Measurements from ENCODE around the gene NCEH1. TPM values are rescaled to one million over a fixed set of nuclear protein-coding genes. Genes with fewer than 3 reads are reported as not detected.
"Not testable (repeated sequence)": the region's sequence is repeated elsewhere in the genome, so short reads cannot be mapped to it uniquely, and the experiment has no call there.

Gene NCEH1
- total and polyA plus RNA-seq, 2 of the 13 experiments (the other 11 are each of a cell fraction or from before 2014, with no cell fraction given) = 12.9 to 21.4 TPM

GRCh38 chr3:172594900-172595663 lies 115.8 kb downstream of the NCEH1 start:
- H4K20me1 ChIP-seq (ENCODE audit: insufficient read depth, low read length); H2AFZ ChIP-seq (ENCODE audit: low read length); H3K9me3 ChIP-seq (ENCODE audit: low read length); FAIRE-seq; BruUV-seq (replicated peaks); intact Hi-C loops (cut with micrococcal nuclease; ENCODE audit: unreplicated experiment); H3K27me3 ChIP-seq (ENCODE audit: control insufficient read depth in 1 of 2, insufficient read depth in 2 of 2, low read length in 2 of 2); ATAC-seq; H3K36me3 ChIP-seq (replicated peaks in 1 of 2; ENCODE audit: control insufficient read depth in 1 of 2, insufficient read depth in 2 of 2, low read length in 2 of 2); DNase-seq (ENCODE audit: low spot score); H3K79me2 ChIP-seq (ENCODE audit: insufficient read depth, low read length); TF ChIP-seq CREB1 (IDR thresholded peaks at IDR 0.05): not testable (repeated sequence)
- H3K4me3 ChIP-seq (replicated peaks in 1 of 3; ENCODE audit: insufficient read depth in 1 of 3, low read depth in 2 of 3, low read length in 3 of 3) = peak overlapping the region in 1 of 3 experiments; percentile 24; a peak in 1 of 6 replicates
- H3K4me2 ChIP-seq (ENCODE audit: low read depth, low read length) = peak overlapping the region; percentile 64
- ChIA-PET POLR2A (interaction anchor here (0.9 to 3.3 kb wide), 11 partner anchors 12 to 80 kb away, joined by 3 to 12 read pairs (median 4); partner anchors contain the start of gene TNFSF10), CTCF (ENCODE audit: low intra/inter-chr PET ratio, low total read pairs) (interaction anchor here (2.5 to 2.9 kb wide), 2 partner anchors 28 to 105 kb away, joined by 15 to 17 read pairs; no protein-coding TSS in a partner anchor)
- H3K27ac ChIP-seq (ENCODE audit: extremely low read length, insufficient read depth, low read length) = peak overlapping the region; percentile 96
- peaks cover 65% of the 10 kb centered on the region for H3K4me1 ChIP-seq (ENCODE audit: insufficient read depth, low read length)
- peak overlapping the region; percentile 34; the same call in 1 of the 2 replicates for H3K9ac ChIP-seq (ENCODE audit: insufficient read depth, low read depth, low read length)
- in situ Hi-C loops (cut with HindIII; ENCODE audit: extremely low pct_ligation_motif_present, low pct_unique_long_range_greater_than_20kb) = loop anchor here (5.0 kb wide), 1 partner anchor 108 kb away; no protein-coding TSS in a partner anchor
- WGBS (ENCODE audit: low lambda C conversion rate) = 70% methylated on average over 11 of the region's 11 CpGs
- TF ChIP-seq ZBTB38 (CRISPR knock-in tag; IDR thresholded peaks at IDR 0.05) (peak; percentile 54; the same call in 1 of the 2 replicates), ZNF770 (CRISPR knock-in tag; IDR thresholded peaks at IDR 0.05) (peak; percentile 67; the same call in 1 of the 2 replicates), AHDC1 (CRISPR knock-in tag; IDR thresholded peaks at IDR 0.05; ENCODE audit: borderline replicate concordance) (0 out of 2 replicates have a peak, but pooled peaks have one; percentile 0), ZMYM3 (CRISPR knock-in tag; IDR thresholded peaks at IDR 0.05) (peak; percentile 10; the same call in 1 of the 2 replicates), ZNF460 (CRISPR knock-in tag; IDR thresholded peaks at IDR 0.05; ENCODE audit: borderline replicate concordance) (peak; percentile 46; the same call in 1 of the 2 replicates), KLF12 (CRISPR knock-in tag; IDR thresholded peaks at IDR 0.05; ENCODE audit: borderline replicate concordance) (peak; percentile 64; the same call in 1 of the 2 replicates), RXRA (CRISPR knock-in tag; IDR thresholded peaks at IDR 0.05) (0 out of 2 replicates have a peak, but pooled peaks have one; percentile 11), CREB1 (CRISPR knock-in tag; IDR thresholded peaks at IDR 0.05) (0 out of 2 replicates have a peak, but pooled peaks have one; percentile 8), ZFY (CRISPR knock-in tag; IDR thresholded peaks at IDR 0.05) (0 out of 2 replicates have a peak, but pooled peaks have one; percentile 2), SALL1 (CRISPR knock-in tag; IDR thresholded peaks at IDR 0.05) (peak; percentile 28; the same call in 1 of the 2 replicates), DMAP1 (CRISPR knock-in tag; IDR thresholded peaks at IDR 0.05) (0 out of 2 replicates have a peak, but pooled peaks have one; percentile 9)
